GM19395 (cell line): ENCODE measurements around the gene SSNA1.
"Not testable (repeated sequence)": the region's sequence is repeated elsewhere in the genome, so short reads cannot be mapped to it uniquely, and the experiment has no call there.

Source experiments
- ATAC-seq: cut with Tn5 transposase; IDR thresholded peaks from one replicate; pipeline ENCODE4 v1.9.1; 2021; ENCODE audit warnings: mild to moderate bottlenecking, moderate library complexity; ENCODE audit not compliant: unreplicated experiment

The SSNA1 gene

DNA sequence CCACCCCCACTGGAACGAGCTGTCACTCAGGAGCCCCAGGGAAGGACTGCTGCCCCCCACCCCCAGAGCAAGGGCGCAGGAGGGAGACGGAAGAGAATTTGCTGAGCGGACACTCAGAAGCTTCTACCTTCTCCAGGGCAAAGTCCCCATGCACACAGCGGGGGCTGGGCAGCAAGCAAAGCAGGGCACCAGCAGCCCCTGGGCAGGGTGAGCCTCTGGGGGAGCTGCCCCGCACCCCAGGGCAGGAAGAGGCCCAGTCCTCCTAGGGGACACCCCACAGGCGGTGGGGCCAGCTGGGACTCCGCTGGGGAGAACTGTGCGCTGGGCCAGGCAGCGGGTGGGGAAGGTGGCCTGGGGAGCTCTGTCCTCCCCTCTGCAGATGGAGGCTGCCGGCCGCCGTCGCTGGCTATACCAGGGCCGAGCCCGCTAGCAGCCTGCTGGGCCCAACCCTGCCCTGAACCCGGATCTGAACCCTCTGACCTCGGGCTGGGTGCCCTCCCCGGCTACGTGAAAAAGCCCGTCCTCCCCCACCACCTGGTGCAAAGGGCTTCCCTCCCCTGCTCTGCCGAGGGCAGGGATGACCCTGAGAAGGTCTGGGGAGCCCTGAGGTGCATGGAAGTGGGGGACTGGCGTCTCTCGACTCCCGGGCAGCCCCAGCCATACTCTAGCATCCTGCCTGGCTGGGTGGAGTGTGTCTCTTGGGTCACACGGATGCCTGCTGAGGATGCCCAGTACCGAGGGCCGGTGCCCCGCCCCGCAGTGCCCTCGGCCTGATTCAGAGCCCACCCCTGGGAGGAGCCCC lies 41.6 kb downstream of the SSNA1 start:
- ATAC-seq = no peak

DNA sequence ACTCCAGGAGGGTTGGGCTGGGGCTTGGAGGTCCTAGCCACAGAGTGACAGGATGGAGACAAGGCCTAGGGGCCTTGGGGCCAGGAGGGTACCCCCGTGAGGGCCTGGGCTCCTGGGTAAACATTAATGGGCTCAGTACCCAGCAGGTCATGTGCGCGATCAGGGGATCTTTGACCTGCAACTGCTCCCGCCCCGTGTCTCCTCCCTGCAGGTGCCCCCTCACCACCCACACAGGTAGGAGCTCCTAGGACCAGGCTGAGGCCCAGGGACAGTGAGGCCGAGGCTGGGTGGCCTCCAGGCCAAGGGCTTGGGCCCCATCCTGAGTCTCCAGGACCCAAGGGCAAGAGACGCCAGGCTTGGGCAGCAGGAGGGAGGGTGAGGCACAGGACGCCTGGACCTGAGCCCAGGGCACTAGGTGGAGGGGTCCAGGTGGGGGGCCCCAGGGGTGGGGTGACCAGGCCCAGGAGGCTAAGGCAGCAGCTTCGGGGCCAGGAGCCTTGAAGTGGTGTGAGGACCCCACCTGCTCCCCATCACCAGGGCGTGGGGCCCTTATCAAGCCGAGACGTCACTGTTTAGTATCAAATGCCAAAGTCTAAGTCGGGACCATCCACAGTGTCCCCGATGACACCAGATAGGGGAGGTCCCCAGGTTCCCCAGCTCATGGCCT lies 42.4 kb downstream of the SSNA1 start, which contains the start of gene SLC34A3:
Gene SLC34A3 (plus strand): TSS at position 197 of the 667 bp plus-strand sequence. CDS start 802 bp downstream, outside the sequence.
- ATAC-seq = no peak

DNA sequence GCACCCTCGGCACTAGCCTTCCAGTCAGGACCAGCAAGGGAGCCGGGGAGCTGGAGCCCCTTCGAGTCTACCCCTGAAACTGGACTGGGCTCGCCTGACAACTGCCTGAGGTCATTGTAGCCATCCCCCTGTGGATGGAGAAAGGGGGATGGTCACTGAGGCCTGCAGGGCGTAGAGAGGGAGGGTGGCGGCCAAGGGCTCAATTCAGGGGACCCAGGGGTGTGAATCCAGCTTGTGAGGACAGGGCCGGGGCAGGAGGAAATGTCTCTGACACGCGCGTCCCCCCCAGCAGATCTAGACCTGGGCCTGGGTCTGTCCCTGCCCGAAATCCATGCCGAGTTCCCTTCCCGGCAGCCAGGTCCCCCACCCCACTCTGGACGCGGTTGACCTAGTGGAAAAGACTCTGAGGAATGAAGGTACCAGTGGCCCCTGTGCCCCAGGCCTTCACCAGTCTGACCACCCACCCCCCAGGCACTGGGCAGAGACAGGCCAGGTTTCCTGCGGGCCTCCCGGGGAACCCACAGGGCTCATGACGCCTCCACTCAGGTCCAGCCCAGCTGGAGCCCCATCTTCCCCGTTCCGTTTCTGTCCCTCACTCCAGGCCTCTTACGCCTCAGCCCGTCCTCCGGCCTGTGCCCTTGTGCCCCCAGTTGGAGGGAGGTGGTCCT lies 43.0 kb downstream of the SSNA1 start:
- no peak for ATAC-seq

DNA sequence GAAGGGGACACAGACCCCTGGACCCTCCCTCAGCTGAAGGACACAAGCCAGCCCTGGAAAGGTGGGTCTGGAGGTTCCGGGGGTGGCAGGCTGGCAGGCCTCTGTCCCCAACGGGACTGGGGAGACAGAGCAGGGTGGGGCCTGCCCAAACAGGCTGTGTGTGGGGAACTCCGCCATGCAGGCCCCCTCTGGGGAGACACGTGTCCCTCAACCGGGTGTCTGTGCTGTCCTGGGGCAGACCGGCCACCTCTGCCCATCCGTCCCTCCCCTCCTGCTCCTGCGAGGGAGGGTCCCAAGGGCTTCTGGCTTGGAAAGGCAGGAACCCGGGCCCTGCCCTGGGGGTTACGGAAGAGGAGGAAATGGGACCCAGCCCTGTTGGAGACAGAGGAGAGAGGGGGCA lies 43.6 kb downstream of the SSNA1 start:
- no peak for ATAC-seq

DNA sequence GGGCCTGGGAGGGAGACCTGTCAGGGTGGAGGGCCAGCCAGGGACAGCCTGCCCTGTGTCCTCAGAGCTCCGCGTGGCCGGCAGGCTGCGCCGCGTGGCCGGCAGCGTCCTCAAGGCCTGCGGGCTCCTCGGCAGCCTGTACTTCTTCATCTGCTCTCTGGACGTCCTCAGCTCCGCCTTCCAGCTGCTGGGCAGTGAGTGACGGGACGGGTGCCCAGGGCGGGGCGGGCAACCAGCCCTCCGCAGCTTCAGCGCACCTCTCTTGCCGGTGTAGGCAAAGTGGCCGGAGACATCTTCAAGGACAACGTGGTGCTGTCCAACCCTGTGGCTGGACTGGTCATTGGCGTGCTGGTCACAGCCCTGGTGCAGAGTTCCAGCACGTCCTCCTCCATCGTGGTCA lies 44.0 kb downstream of the SSNA1 start:
- no peak for ATAC-seq

DNA sequence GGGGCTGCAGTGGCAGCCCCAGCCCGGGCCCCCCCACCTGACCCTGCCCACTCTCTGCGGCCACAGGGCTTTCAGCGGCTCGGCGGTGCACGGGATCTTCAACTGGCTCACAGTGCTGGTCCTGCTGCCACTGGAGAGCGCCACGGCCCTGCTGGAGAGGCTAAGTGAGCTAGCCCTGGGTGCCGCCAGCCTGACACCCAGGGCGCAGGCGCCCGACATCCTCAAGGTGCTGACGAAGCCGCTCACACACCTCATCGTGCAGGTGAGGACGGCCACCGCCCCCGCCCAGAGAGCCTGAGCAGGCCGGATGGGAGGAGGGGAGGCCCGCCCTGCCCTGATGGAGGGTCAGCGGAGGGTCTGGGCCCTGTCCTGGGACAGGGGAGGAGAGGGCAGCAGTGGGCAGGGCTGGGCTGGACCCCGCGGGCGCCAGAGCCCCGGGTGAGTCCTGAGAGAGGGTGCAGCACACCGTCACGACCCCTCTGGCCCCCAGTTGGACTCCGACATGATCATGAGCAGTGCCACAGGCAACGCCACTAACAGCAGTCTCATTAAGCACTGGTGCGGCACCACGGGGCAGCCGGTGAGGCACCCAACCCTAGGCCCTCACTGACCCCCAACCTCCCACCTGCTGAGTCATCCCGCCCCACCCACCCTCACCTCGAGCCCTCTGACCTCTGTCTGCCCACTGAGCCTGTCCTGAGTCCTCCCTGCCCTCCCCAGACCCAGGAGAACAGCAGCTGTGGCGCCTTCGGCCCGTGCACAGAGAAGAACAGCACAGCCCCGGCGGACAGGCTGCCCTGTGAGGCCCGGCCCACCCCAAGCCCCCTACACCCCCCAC lies 44.9 kb downstream of the SSNA1 start:
- no peak for ATAC-seq

DNA sequence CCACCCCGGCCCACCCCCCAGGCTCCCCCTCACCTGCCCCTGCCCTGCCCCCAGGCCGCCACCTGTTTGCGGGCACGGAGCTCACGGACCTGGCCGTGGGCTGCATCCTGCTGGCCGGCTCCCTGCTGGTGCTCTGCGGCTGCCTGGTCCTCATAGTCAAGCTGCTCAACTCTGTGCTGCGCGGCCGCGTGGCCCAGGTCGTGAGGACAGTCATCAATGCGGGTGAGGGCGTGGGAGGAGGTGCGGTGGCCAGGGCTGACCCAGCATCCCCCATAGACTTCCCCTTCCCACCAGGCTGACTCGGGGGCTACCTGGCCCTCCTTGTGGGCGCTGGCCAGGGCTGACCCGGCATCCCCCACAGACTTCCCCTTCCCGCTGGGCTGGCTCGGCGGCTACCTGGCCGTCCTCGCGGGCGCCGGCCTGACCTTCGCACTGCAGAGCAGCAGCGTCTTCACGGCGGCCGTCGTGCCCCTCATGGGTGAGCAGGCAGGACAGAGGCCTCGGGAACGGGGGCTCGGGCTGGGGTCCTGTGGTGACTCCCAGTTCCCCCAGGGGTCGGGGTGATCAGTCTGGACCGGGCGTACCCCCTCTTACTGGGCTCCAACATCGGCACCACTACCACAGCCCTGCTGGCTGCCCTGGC lies 45.7 kb downstream of the SSNA1 start:
- ATAC-seq = no peak

DNA sequence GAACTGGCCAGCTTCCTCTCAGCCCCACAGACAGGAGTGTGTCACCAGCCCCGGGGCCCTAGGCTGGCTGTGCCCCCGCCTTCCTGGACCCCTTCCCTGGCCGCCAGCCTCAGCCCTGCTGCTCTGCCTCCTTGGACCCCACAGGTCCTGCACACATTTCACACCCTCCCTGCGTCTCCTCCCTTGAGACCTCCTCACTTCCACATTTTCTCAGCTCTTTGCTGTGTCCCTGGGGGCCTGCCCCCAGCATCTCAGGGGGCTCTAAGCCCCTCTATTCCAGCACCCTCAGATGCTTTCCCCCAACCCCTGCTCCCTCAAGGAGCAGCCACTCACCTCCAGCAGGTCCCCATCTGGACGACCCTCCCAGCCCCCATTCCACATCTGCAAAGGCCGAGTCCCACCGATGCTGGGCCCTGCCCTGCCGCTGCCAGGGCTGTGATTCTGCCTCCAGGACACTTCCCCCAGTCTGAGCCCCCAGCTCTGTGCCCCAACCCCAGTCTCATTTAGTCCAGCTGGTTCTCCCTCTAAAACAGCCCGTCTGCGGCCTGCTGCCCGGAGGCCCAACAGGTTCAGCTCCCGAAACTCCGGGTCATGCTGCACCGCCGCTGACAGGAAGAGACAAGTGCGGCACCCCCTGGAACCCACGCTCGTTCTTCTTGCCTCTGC lies 46.4 kb downstream of the SSNA1 start:
- no peak for ATAC-seq

DNA sequence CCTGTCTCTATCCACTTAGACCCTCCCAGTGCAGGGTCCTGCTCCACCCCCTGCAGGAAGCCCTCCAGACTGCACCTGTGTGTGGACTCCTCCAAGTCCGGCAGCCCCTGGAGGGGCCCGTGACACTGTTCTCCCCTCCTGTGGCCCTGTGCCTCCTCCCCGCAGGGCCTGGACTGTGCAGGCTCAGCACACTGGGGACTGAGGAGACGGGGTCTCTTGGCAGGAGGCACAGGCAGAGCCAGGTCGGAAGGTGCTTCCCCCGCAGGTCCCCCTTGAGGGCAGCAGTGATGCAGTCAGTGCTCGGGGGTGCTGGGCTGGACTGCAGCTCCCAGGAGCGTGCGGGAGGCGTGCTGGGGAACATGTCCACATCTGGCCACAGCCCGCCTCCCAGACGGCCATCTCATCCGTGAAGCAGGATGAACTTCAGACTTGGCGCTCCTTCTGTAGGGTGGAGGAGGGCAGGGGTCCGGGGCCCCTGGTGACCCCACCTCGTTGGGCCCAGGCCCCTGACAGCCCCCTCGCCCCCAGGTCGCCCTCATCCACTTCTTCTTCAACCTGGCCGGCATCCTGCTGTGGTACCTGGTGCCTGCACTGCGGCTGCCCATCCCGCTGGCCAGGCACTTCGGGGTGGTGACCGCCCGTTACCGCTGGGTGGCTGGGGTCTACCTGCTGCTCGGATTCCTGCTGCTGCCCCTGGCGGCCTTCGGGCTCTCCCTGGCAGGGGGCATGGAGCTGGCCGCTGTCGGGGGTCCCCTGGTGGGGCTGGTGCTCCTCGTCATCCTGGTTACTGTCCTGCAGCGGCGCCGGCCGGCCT lies 47.2 kb downstream of the SSNA1 start:
- no peak for ATAC-seq

DNA sequence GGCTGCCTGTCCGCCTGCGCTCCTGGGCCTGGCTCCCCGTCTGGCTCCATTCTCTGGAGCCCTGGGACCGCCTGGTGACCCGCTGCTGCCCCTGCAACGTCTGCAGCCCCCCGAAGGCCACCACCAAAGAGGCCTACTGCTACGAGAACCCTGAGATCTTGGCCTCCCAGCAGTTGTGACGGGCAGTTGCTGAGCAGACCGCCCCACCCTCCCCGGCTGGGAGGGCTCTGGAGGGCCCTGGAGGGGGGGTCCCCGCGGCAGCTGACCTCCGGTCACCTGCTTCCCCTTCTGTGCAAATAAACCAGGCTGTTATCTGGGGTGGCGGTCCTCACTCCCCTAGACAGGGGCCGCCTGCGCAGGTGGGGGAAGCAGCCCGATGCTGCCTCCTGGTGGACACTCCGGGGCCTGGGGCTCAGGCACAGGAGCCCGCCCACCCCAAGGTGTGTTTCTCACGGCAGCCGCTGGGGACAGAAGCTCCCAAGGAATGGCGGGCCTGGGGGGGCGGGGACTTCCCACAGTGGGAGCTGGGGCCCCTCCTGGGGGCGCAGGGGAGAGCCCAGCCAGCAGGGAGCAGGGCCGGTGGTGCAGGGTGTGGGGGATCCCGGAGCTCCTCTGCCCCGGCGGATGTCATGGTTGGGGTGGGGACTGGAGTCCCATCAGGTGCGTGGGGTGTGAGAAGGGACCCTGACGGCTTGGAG lies 47.9 kb downstream of the SSNA1 start:
- ATAC-seq = no peak

DNA sequence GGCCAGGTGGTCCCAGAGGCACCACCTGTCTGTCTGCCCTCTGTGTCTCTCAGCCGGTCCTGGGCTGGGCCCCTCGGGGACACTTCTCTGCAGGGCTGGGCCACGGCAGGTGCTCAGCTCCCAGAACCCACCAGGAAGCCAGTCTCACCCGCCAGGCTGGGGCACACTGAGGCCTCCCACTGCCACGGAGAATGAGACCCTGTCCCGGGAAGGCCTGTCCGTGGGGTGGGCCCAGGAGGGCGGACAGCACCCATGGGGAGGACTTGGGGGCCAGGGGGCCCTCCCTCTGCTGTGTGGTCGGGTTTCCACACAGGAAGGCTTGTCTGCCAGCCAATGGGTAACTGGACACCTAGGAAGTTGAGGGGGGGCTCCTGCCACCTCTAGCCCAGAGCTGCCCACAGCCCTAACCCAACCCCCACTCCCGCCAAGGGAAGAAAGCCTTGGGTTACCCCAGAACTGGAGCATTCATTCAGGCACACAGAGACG lies 48.5 kb downstream of the SSNA1 start:
- ATAC-seq = no peak

DNA sequence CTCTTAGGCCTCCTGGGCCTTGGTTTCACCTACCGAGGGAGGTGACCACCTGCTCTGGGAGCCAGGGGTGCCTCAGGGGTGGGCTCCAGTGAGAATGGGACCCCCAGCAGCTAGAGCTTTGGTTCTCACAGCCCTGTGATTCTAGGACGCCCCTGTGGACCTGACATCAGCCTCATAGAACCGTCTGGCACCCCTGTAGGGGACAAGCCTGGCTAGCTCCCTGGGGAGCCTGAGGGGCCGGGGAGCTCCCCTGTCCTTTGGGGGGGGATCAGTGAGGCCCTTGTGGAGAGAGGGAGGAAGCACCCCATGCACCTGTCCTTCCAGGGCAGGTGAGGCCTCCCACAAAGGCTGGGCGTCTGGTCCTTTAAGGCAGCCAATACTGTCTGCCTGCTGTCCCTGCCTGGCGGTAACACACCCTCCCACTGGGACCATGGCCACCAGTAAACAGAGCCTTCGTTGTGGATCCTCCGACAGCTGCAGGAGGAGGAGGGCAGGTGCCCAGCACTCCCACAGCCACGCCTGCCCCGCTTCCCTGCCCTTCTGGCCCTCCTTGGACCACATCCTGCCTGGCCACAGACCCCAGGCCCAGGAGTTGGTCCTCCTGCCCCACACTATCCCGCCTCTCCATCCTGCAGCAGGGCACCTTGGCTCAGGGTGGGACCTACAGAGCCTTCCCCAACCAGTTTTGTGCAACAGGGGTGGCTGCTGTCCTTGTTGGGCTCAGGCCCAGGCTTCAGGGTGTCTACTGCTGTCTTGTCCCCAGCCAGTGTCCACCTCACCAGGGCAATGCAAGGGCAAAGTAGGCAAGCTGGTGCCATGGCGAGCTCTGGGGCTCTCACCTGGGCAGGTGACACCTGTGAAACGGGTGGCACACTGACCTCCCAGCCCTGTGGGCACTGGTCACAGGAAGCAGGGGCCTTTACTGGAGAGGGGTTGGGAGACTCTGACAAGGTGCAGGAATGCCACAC lies 49.6 kb downstream of the SSNA1 start:
- ATAC-seq = no peak

DNA sequence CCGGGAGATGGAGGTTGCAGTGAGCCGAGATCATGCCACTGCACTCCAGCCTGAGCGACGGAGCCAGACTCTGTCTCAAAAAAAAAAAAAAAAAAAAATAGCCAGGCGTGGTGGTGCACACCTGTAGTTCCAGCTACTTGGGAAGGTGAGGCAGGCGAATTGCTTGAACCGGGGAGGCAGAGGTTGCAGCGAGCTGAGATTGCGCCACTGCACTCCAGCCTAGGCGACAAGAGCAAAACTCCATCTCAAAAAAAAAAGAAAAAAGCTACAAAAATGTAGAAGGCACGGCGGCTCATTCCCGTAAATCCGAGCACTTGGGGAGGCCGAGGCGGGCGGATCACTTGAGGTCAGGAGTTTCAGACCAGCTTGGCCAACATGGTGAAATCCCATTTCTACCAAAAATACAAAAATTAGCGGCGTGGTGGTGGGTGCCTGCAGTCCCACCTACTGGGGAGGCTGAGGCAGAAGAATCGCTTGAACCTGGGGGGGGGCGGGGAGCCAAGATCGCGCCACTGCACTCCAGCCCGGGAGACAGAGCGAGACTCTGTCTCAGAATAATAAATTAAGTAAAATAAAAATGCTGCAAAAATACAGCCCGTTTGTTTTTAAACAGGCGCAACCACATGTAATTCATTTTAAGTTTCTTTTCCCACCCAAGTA lies 51.2 kb downstream of the SSNA1 start:
- ATAC-seq = not testable (repeated sequence)
